K562 (cell line): ENCODE data around the gene BCL2L15. TPM values are rescaled to one million over a fixed set of nuclear protein-coding genes. Genes with fewer than 3 reads are reported as not detected.

Source experiments
- ASH1L ChIP-seq: fragments of 450-650 bp; IDR thresholded peaks from 2 replicates; pipeline ENCODE4 v1.6.1; 2018; ENCODE audit warnings: borderline replicate concordance, mild to moderate bottlenecking, low read depth; ENCODE audit not compliant: partially characterized antibody
- C11orf30 ChIP-seq: fragments of 450-650 bp; IDR thresholded peaks from 2 replicates; pipeline ENCODE4 v1.6.1; 2016; ENCODE audit warnings: low read depth, mild to moderate bottlenecking
- CTBP1 ChIP-seq: fragments of 450-650 bp; IDR thresholded peaks from 2 replicates; pipeline ENCODE4 v1.6.1; 2016; ENCODE audit warnings: borderline replicate concordance
- EP300 ChIP-seq: IDR thresholded peaks from 2 replicates; pipeline ENCODE4 v1.6.1; 2012; ENCODE audit warnings: low read length, improper control_type of control experiment
- ESRRA ChIP-seq: fragments of 450-650 bp; IDR thresholded peaks from 2 replicates; pipeline ENCODE4 v1.6.1; 2014; ENCODE audit warnings: low read depth, mild to moderate bottlenecking, moderate library complexity, borderline replicate concordance
- EWSR1 ChIP-seq: fragments of 450-650 bp; IDR thresholded peaks from 2 replicates; pipeline ENCODE4 v1.6.1; 2018; ENCODE audit warnings: borderline replicate concordance, mild to moderate bottlenecking, low read depth, moderate library complexity; ENCODE audit not compliant: partially characterized antibody
- FOXA3 ChIP-seq, 2 experiments: fragments of 450-650 bp in 1 of 2; sonication (generic) in 1 of 2; formaldehyde crosslinking; IDR thresholded peaks in 1 of 2; conservative IDR thresholded peaks in 1 of 2; 2 replicates each; pipeline versions ENCODE4 v1.4.0 to v1.8.0; 2020 to 2022; ENCODE audit warnings: mild to moderate bottlenecking in 2 of 2, missing genetic modification reagents in 1 of 2
- HMG20A ChIP-seq: fragments of 450-650 bp; formaldehyde crosslinking; conservative IDR thresholded peaks from 2 replicates; pipeline ENCODE4 v1.4.0; 2020; ENCODE audit warnings: mild to moderate bottlenecking, mixed read lengths
- ILF3 ChIP-seq: fragments of 450-650 bp; IDR thresholded peaks from 2 replicates; pipeline ENCODE4 v1.6.1; 2018; ENCODE audit warnings: antibody characterized with exemption, mild to moderate bottlenecking, moderate library complexity, borderline replicate concordance
- KDM2B ChIP-seq: fragments of 250-450 bp; sonication (Bioruptor Pico); IDR thresholded peaks from 2 replicates; pipeline ENCODE4 v1.8.0; 2021; ENCODE audit warnings: mild to moderate bottlenecking, moderate library complexity
- LEF1 ChIP-seq: fragments of 450-650 bp; IDR thresholded peaks from 2 replicates; pipeline ENCODE4 v1.6.1; 2016; ENCODE audit warnings: mild to moderate bottlenecking
- MAZ ChIP-seq, 2 experiments: fragments of 450-650 bp in 1 of 2; sonication (generic) in 1 of 2; formaldehyde crosslinking; IDR thresholded peaks in 1 of 2; conservative IDR thresholded peaks in 1 of 2; 2 replicates each; pipeline versions ENCODE4 v1.4.0 to v1.5.0; 2020; ENCODE audit warnings: mild to moderate bottlenecking in 1 of 2, missing genetic modification reagents in 1 of 2
- MIER1 ChIP-seq: fragments of 450-650 bp; IDR thresholded peaks from 2 replicates; pipeline ENCODE4 v1.6.1; 2016; ENCODE audit warnings: antibody characterized with exemption, mild to moderate bottlenecking, low read depth
- PML ChIP-seq: IDR thresholded peaks from 2 replicates; pipeline ENCODE4 v1.6.1; 2012; ENCODE audit warnings: low read length, inconsistent platforms
- POLR2G ChIP-seq: fragments of 200-400 bp; formaldehyde crosslinking; IDR thresholded peaks from 2 replicates; pipeline ENCODE4 v1.6.1; 2017; ENCODE audit warnings: low read depth, mild to moderate bottlenecking, antibody characterized with exemption, low read length, moderate library complexity
- PTBP1 ChIP-seq: fragments of 200-400 bp; formaldehyde crosslinking; IDR thresholded peaks from 2 replicates; pipeline ENCODE4 v1.6.1; 2017; ENCODE audit warnings: low read depth, low read length
- SAP30 ChIP-seq: fragments of 200-600 bp; sonication (generic); IDR thresholded peaks from 2 replicates; pipeline ENCODE4 v1.6.1; 2012; ENCODE audit warnings: borderline replicate concordance, low read depth, mild to moderate bottlenecking, moderate library complexity, low read length, control low read depth, inconsistent platforms; ENCODE audit not compliant: insufficient read depth, poor library complexity, severe bottlenecking
- SMAD2 ChIP-seq: fragments of 150-350 bp; IDR thresholded peaks from 2 replicates; pipeline ENCODE4 v1.6.1; 2014; ENCODE audit warnings: low read depth, mild to moderate bottlenecking, low read length
- SMARCA4 ChIP-seq: fragments of 450-650 bp; IDR thresholded peaks from 2 replicates; pipeline ENCODE4 v1.6.1; 2016
- STAT5B ChIP-seq: fragments of 250-450 bp; sonication (Bioruptor Pico); IDR thresholded peaks from 2 replicates; pipeline ENCODE4 v1.8.0; 2021; ENCODE audit warnings: mild to moderate bottlenecking, inconsistent platforms
- TEAD4 ChIP-seq, 2 experiments: sonication (generic) in 1 of 2; formaldehyde crosslinking in 1 of 2; IDR thresholded peaks; 2 replicates each; pipeline versions ENCODE4 v1.6.1 to v1.8.0; 2012 to 2022; ENCODE audit warnings: borderline replicate concordance in 1 of 2, inconsistent platforms in 1 of 2, low read length in 1 of 2, mild to moderate bottlenecking in 1 of 2, missing genetic modification reagents in 1 of 2
- ZKSCAN1 ChIP-seq: fragments of 150-350 bp; IDR thresholded peaks from 2 replicates; pipeline ENCODE4 v1.6.1; 2016; ENCODE audit warnings: low read depth, low read length
- polyA plus RNA-seq, 8 experiments: library from polyadenylated mRNA; depleted of rRNA in 4 of 8; stranded (reverse) in 5 of 8; unstranded in 3 of 8; fragments of >200 nt; fragmentation: Nextera tagmentation in 2 of 8; fragmentation: Illumina TruSeq in 1 of 8; extraction: Ambion mirVana in 2 of 8; extraction: Trizol in 1 of 8; gene quantifications; 2 replicates each; pipeline versions ENCODE4 v1.2.1 to v1.2.3, GENCODE V29; 2011 to 2014; ENCODE audit warnings: inconsistent platforms in 1 of 8, missing spikeins in 1 of 8
- total RNA-seq, 7 experiments: library from RNA; depleted of rRNA in 6 of 7; stranded (reverse); fragments of >200 nt in 6 of 7; fragmentation: Illumina TruSeq in 2 of 7; extraction: Trizol in 2 of 7; gene quantifications; 2 replicates each; pipeline versions ENCODE4 v1.2.1 to v1.2.3, GENCODE V29; 2011 to 2021; ENCODE audit warnings: low replicate concordance in 1 of 7
- TF ChIP-seq, protein P1 (sequence below): IDR thresholded peaks from 2 replicates; pipeline ENCODE4 v1.6.1; 2012; ENCODE audit warnings: low read depth, low read length, improper control_type of control experiment, borderline replicate concordance
- TF ChIP-seq, protein P2 (sequence below): fragments of 450-650 bp; IDR thresholded peaks from 2 replicates; pipeline ENCODE4 v1.6.1; 2016
- TF ChIP-seq, protein P3 (sequence below): fragments of 250-450 bp; sonication (Bioruptor Pico); IDR thresholded peaks from 2 replicates; pipeline ENCODE4 v1.9.0; 2021; ENCODE audit warnings: mild to moderate bottlenecking
- TF ChIP-seq, protein P4 (sequence below): sonication (generic); formaldehyde crosslinking; IDR thresholded peaks from 2 replicates; pipeline ENCODE4 v1.8.0; 2022; ENCODE audit warnings: missing genetic modification reagents, mild to moderate bottlenecking, moderate library complexity, borderline replicate concordance

The BCL2L15 gene
- total and polyA plus RNA-seq, 9 of the 15 experiments (the other 6 are each of a cell fraction or from before 2014, with no cell fraction given), result 0.06 to 0.42 (median 0.28) TPM; not detected in 1

DNA sequence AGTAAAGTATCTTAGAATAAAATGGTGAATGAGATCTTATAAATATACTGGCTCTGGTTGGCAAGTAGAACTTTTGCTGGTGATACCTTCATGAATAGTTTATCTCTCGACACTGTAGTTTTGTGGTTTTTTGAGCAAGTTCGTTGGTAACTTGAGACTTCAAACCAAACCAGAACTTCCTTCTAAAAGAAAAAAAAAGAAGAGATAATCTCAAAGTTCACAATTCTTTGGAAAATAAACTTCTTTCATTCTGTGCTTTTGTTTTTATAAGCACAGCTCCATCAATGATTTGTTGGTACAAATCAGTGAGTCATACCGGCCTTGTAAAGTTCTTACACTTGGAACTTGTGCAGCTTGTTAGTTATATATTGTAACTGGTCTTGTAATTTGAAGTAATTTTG lies 44.1 kb upstream of the BCL2L15 start (continued):
- TF ChIP-seq SMAD2, result no peak
- 0 out of 2 replicates have a peak, but pooled peaks have one; percentile 39 for TF ChIP-seq EP300
- TF ChIP-seq TEAD4 (IDR thresholded peaks at IDR 0.05; ENCODE audit: low read length), result no peak
- no peak for TF ChIP-seq TEAD4 (CRISPR knock-in tag; IDR thresholded peaks at IDR 0.05; ENCODE audit: borderline replicate concordance)
- no peak for TF ChIP-seq PTBP1
- no peak for TF ChIP-seq POLR2G
- TF ChIP-seq, protein P1, sequence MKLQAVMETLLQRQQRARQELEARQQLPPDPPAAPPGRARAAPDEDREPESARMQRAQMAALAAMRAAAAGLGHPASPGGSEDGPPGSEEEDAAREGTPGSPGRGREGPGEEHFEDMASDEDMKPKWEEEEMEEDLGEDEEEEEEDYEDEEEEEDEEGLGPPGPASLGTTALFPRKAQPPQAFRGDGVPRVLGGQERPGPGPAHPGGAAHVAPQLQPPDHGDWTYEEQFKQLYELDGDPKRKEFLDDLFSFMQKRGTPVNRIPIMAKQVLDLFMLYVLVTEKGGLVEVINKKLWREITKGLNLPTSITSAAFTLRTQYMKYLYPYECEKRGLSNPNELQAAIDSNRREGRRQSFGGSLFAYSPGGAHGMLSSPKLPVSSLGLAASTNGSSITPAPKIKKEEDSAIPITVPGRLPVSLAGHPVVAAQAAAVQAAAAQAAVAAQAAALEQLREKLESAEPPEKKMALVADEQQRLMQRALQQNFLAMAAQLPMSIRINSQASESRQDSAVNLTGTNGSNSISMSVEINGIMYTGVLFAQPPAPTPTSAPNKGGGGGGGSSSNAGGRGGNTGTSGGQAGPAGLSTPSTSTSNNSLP, result no peak; the same call in 1 of the 2 replicates
- TF ChIP-seq ZKSCAN1, result no peak
- TF ChIP-seq MAZ (CRISPR knock-in tag; conservative IDR thresholded peaks at IDR 0.05 in 1 of 2, IDR thresholded peaks at IDR 0.05 in 1 of 2), result 0 out of 4 replicates have a peak, but pooled peaks of 1 of the 2 experiments have one; percentile 25
- TF ChIP-seq ILF3, result no peak
- peak; percentile 18; the same call in 1 of the 2 replicates for TF ChIP-seq SMARCA4
- TF ChIP-seq PML, result no peak
- TF ChIP-seq LEF1, result 0 out of 2 replicates have a peak, but pooled peaks have one; percentile 16
- no peak for TF ChIP-seq KDM2B (CRISPR knock-in tag)
- TF ChIP-seq, protein P2, sequence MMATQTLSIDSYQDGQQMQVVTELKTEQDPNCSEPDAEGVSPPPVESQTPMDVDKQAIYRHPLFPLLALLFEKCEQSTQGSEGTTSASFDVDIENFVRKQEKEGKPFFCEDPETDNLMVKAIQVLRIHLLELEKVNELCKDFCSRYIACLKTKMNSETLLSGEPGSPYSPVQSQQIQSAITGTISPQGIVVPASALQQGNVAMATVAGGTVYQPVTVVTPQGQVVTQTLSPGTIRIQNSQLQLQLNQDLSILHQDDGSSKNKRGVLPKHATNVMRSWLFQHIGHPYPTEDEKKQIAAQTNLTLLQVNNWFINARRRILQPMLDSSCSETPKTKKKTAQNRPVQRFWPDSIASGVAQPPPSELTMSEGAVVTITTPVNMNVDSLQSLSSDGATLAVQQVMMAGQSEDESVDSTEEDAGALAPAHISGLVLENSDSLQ, result no peak
- no peak for TF ChIP-seq CTBP1
- TF ChIP-seq, protein P3, sequence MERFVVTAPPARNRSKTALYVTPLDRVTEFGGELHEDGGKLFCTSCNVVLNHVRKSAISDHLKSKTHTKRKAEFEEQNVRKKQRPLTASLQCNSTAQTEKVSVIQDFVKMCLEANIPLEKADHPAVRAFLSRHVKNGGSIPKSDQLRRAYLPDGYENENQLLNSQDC (CRISPR knock-in tag), result no peak
- no peak for TF ChIP-seq ASH1L
- no peak for TF ChIP-seq STAT5B (CRISPR knock-in tag)
- no peak for TF ChIP-seq EWSR1
- TF ChIP-seq MIER1, result no peak
- TF ChIP-seq, protein P4, sequence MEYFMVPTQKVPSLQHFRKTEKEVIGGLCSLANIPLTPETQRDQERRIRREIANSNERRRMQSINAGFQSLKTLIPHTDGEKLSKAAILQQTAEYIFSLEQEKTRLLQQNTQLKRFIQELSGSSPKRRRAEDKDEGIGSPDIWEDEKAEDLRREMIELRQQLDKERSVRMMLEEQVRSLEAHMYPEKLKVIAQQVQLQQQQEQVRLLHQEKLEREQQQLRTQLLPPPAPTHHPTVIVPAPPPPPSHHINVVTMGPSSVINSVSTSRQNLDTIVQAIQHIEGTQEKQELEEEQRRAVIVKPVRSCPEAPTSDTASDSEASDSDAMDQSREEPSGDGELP (CRISPR knock-in tag), result no peak
- TF ChIP-seq SAP30, result no peak
- peak; percentile 36; the same call in 1 of the 2 replicates for TF ChIP-seq ESRRA
- no peak for TF ChIP-seq HMG20A
- no peak for TF ChIP-seq C11orf30
- TF ChIP-seq FOXA3 (CRISPR knock-in tag; conservative IDR thresholded peaks at IDR 0.05 in 1 of 2, IDR thresholded peaks at IDR 0.05 in 1 of 2), result no peak
